Measurements from ENCODE around the gene ZNF485.

- TF ChIP-seq POLR2A (IDR thresholded peaks at IDR 0.05; ENCODE audit: control extremely low read depth in 1 of 2, low read depth in 2 of 2, low read length in 2 of 2) (no peak), ZNF274 (IDR thresholded peaks at IDR 0.05; ENCODE audit: borderline replicate concordance, extremely low read depth, low read length) (no peak), CEBPB (IDR thresholded peaks at IDR 0.05; ENCODE audit: low read depth, low read length) (no peak), POLR2AphosphoS5 (IDR thresholded peaks at IDR 0.05; ENCODE audit: low read depth, low read length) (no peak), SAP30 (IDR thresholded peaks at IDR 0.05; ENCODE audit: insufficient read depth, insufficient replicate concordance, low read length) (no peak), USF2 (IDR thresholded peaks at IDR 0.05; ENCODE audit: low read length) (no peak), CREB1 (IDR thresholded peaks at IDR 0.05) (no peak), KDM1A (IDR thresholded peaks at IDR 0.05; ENCODE audit: borderline replicate concordance, low read length) (no peak), SUZ12 (IDR thresholded peaks at IDR 0.05; ENCODE audit: low read length) (no peak)
- TF ChIP-seq, protein P1, sequence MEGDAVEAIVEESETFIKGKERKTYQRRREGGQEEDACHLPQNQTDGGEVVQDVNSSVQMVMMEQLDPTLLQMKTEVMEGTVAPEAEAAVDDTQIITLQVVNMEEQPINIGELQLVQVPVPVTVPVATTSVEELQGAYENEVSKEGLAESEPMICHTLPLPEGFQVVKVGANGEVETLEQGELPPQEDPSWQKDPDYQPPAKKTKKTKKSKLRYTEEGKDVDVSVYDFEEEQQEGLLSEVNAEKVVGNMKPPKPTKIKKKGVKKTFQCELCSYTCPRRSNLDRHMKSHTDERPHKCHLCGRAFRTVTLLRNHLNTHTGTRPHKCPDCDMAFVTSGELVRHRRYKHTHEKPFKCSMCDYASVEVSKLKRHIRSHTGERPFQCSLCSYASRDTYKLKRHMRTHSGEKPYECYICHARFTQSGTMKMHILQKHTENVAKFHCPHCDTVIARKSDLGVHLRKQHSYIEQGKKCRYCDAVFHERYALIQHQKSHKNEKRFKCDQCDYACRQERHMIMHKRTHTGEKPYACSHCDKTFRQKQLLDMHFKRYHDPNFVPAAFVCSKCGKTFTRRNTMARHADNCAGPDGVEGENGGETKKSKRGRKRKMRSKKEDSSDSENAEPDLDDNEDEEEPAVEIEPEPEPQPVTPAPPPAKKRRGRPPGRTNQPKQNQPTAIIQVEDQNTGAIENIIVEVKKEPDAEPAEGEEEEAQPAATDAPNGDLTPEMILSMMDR (IDR thresholded peaks at IDR 0.05; ENCODE audit: control extremely low read depth in 1 of 3, insufficient read depth in 1 of 3, low read depth in 1 of 3, low read length in 3 of 3), result no peak
Observed at GRCh38 chr10:43573250-43574000, 32.8 kb upstream of the ZNF485 start.

Measured in H1 (cell line).